Nephron progenitor cell (in vitro differentiated cells): Measurements from ENCODE around the gene LRRC56.
A peak's percentile ranks its signal among the peaks of the same experiment; 100 is the strongest.

Experiments
- DNase-seq: peaks from one replicate; pipeline ENCODE4 v3.0.0; 2021
- H3K27ac Mint-ChIP-seq: 2 replicates; pipeline ENCODE4 v1.8.0; 2021; ENCODE audit warnings: mild to moderate bottlenecking, moderate library complexity, mixed read lengths
- H3K27me3 Mint-ChIP-seq: 2 replicates; pipeline ENCODE4 v1.8.0; 2021; ENCODE audit warnings: mild to moderate bottlenecking, low read depth, mixed read lengths; ENCODE audit not compliant: poor library complexity
- H3K36me3 Mint-ChIP-seq: 2 replicates; pipeline ENCODE4 v1.8.0; 2021; ENCODE audit warnings: low read depth, mixed read lengths
- H3K4me1 Mint-ChIP-seq: 2 replicates; pipeline ENCODE4 v1.8.0; 2021; ENCODE audit warnings: mixed read lengths
- H3K4me3 Mint-ChIP-seq: 2 replicates; pipeline ENCODE4 v1.8.0; 2021; ENCODE audit warnings: mild to moderate bottlenecking, moderate library complexity, mixed read lengths
- H3K9me3 Mint-ChIP-seq: 2 replicates; pipeline ENCODE4 v1.8.0; 2021; ENCODE audit warnings: mild to moderate bottlenecking, moderate library complexity, mixed read lengths
- CTCF ChIP-seq: fragments of 200-600 bp; sonication (generic); IDR thresholded peaks from 2 replicates; pipeline ENCODE4 v1.5.0; 2021; ENCODE audit warnings: antibody characterized with exemption

The LRRC56 gene

GRCh38 chr11:563066-563811, 25.9 kb downstream of the LRRC56 start:
- H3K4me3 Mint-ChIP-seq, result no peak overlapping the region

GRCh38 chr11:563812-564578, 26.7 kb downstream of the LRRC56 start:
- DNase-seq, result no peak
- no peak overlapping the region for H3K4me3 Mint-ChIP-seq
- H3K36me3 Mint-ChIP-seq, result no peaks in the 10 kb centered on the region
- peaks cover 17% of the 10 kb centered on the region for H3K4me1 Mint-ChIP-seq
- no peaks in the 10 kb centered on the region for H3K9me3 Mint-ChIP-seq
- peaks cover 4% of the 10 kb centered on the region for H3K27me3 Mint-ChIP-seq
- no peak overlapping the region for H3K27ac Mint-ChIP-seq
- TF ChIP-seq CTCF, result no peak

More at GRCh38 chr11:563066-563811, 25.9 kb downstream of the LRRC56 start:
- no peaks in the 10 kb centered on the region for H3K9me3 Mint-ChIP-seq
- no peaks in the 10 kb centered on the region for H3K36me3 Mint-ChIP-seq
- peaks cover 17% of the 10 kb centered on the region for H3K4me1 Mint-ChIP-seq
- no peak overlapping the region for H3K27ac Mint-ChIP-seq
- no peak for DNase-seq
- TF ChIP-seq CTCF, result no peak
- peaks cover 12% of the 10 kb centered on the region for H3K27me3 Mint-ChIP-seq

GRCh38 chr11:565921-566509, 28.7 kb downstream of the LRRC56 start:
- Mint-ChIP-seq H3K36me3 (no peaks in the 10 kb centered on the region), H3K4me3 (no peak overlapping the region), H3K4me1 (peaks cover 20% of the 10 kb centered on the region), H3K9me3 (no peaks in the 10 kb centered on the region), H3K27me3 (no peaks in the 10 kb centered on the region), H3K27ac (no peak overlapping the region)
- no peak for TF ChIP-seq CTCF
- no peak for DNase-seq

- no peak for DNase-seq
- no peaks in the 10 kb centered on the region for H3K9me3 Mint-ChIP-seq
- H3K4me3 Mint-ChIP-seq, result peak overlapping the region; percentile 86
- H3K4me1 Mint-ChIP-seq, result peaks cover 28% of the 10 kb centered on the region
- H3K27me3 Mint-ChIP-seq, result no peaks in the 10 kb centered on the region
- no peak for TF ChIP-seq CTCF
- H3K36me3 Mint-ChIP-seq, result no peaks in the 10 kb centered on the region
- no peak overlapping the region for H3K27ac Mint-ChIP-seq
Observed at GRCh38 chr11:567011-567628, 29.8 kb downstream of the LRRC56 start.

GRCh38 chr11:567629-568292, 30.4 kb downstream of the LRRC56 start:
- H3K27ac Mint-ChIP-seq, result no peak overlapping the region
- peaks cover 28% of the 10 kb centered on the region for H3K4me1 Mint-ChIP-seq
- no peak for DNase-seq
- H3K36me3 Mint-ChIP-seq, result no peaks in the 10 kb centered on the region
- no peak for TF ChIP-seq CTCF
- no peaks in the 10 kb centered on the region for H3K9me3 Mint-ChIP-seq
- no peaks in the 10 kb centered on the region for H3K27me3 Mint-ChIP-seq
- H3K4me3 Mint-ChIP-seq, result peak overlapping the region; percentile 86
